Measurements from ENCODE around the gene PCNX2. TPM values are rescaled to one million over a fixed set of nuclear protein-coding genes. Genes with fewer than 3 reads are reported as not detected.
A peak's percentile ranks its signal among the peaks of the same experiment; 100 is the strongest.

PCNX2 gene
- total and polyA plus RNA-seq, 2 donors (not counting 1 experiment from before 2014, with no cell fraction given): 13.0 to 37.8 TPM

- no peaks in the 10 kb centered on the region for H3K36me3 ChIP-seq (ENCODE audit: control insufficient read depth, insufficient read depth, low read length)
- no peak overlapping the region for H3K4me3 ChIP-seq (replicated peaks in 1 of 4; ENCODE audit: control extremely low read depth in 1 of 4, insufficient read depth in 1 of 4, low read depth in 3 of 4, low read length in 4 of 4)
- no peaks in the 10 kb centered on the region for H3K79me2 ChIP-seq (ENCODE audit: control insufficient read depth, insufficient read depth, low read length)
- H3K9ac ChIP-seq (ENCODE audit: insufficient read depth, low read length): no peak overlapping the region
- no peaks in the 10 kb centered on the region for H3K4me1 ChIP-seq (ENCODE audit: control insufficient read depth, extremely low read depth, insufficient read depth, low read length)
- H3K27ac ChIP-seq (ENCODE audit: insufficient read depth, low read length): no peak overlapping the region
- H3K4me2 ChIP-seq (ENCODE audit: extremely low read depth, insufficient read depth, low read length): no peak overlapping the region
- no peak overlapping the region for H2AFZ ChIP-seq (ENCODE audit: low read length)
- no peak for DNase-seq (ENCODE audit: low read depth in 2 of 2)
- H4K20me1 ChIP-seq (ENCODE audit: control insufficient read depth, extremely low read depth, insufficient read depth, low read length): no peaks in the 10 kb centered on the region
- TF ChIP-seq EZH2 (IDR thresholded peaks at IDR 0.05; ENCODE audit: low read length, missing control alignments): no peak
- TF ChIP-seq CTCF (conservative IDR thresholded peaks at IDR 0.05 in 1 of 2, IDR thresholded peaks at IDR 0.05 in 1 of 2; ENCODE audit: low read depth in 1 of 2, low read length in 2 of 2): no peak
- no peaks in the 10 kb centered on the region for H3K9me3 ChIP-seq (ENCODE audit: control insufficient read depth, insufficient read depth, low read depth, low read length)
- no peaks in the 10 kb centered on the region for H3K27me3 ChIP-seq (ENCODE audit: control insufficient read depth, insufficient read depth, low read length)
Observed at GRCh38 chr1:233278631-233279030, 16.9 kb downstream of the PCNX2 start.

GRCh38 chr1:233277637-233278606 is 17.6 kb downstream of the PCNX2 start:
- Histone ChIP-seq H4K20me1 (ENCODE audit: control insufficient read depth, extremely low read depth, insufficient read depth, low read length) (no peaks in the 10 kb centered on the region), H2AFZ (ENCODE audit: low read length) (no peak overlapping the region), H3K9ac (ENCODE audit: insufficient read depth, low read length) (no peak overlapping the region), H3K79me2 (ENCODE audit: control insufficient read depth, insufficient read depth, low read length) (no peaks in the 10 kb centered on the region), H3K4me1 (ENCODE audit: control insufficient read depth, extremely low read depth, insufficient read depth, low read length) (no peaks in the 10 kb centered on the region), H3K4me2 (ENCODE audit: extremely low read depth, insufficient read depth, low read length) (no peak overlapping the region), H3K36me3 (ENCODE audit: control insufficient read depth, insufficient read depth, low read length) (no peaks in the 10 kb centered on the region), H3K9me3 (ENCODE audit: control insufficient read depth, insufficient read depth, low read depth, low read length) (no peaks in the 10 kb centered on the region), H3K4me3 (replicated peaks in 1 of 4; ENCODE audit: control extremely low read depth in 1 of 4, insufficient read depth in 1 of 4, low read depth in 3 of 4, low read length in 4 of 4) (no peak overlapping the region), H3K27ac (ENCODE audit: insufficient read depth, low read length) (no peak overlapping the region), H3K27me3 (ENCODE audit: control insufficient read depth, insufficient read depth, low read length) (no peaks in the 10 kb centered on the region)
- DNase-seq (ENCODE audit: low read depth in 2 of 2): no peak
- TF ChIP-seq CTCF (conservative IDR thresholded peaks at IDR 0.05 in 1 of 2, IDR thresholded peaks at IDR 0.05 in 1 of 2; ENCODE audit: low read depth in 1 of 2, low read length in 2 of 2) (no peak), EZH2 (IDR thresholded peaks at IDR 0.05; ENCODE audit: low read length, missing control alignments) (no peak)

- Histone ChIP-seq H3K9ac (ENCODE audit: insufficient read depth, low read length) (no peak overlapping the region), H2AFZ (ENCODE audit: low read length) (no peak overlapping the region), H3K79me2 (ENCODE audit: control insufficient read depth, insufficient read depth, low read length) (no peaks in the 10 kb centered on the region), H3K4me2 (ENCODE audit: extremely low read depth, insufficient read depth, low read length) (no peak overlapping the region), H3K4me1 (ENCODE audit: control insufficient read depth, extremely low read depth, insufficient read depth, low read length) (no peaks in the 10 kb centered on the region), H3K27me3 (ENCODE audit: control insufficient read depth, insufficient read depth, low read length) (no peaks in the 10 kb centered on the region), H3K36me3 (ENCODE audit: control insufficient read depth, insufficient read depth, low read length) (no peaks in the 10 kb centered on the region), H3K9me3 (ENCODE audit: control insufficient read depth, insufficient read depth, low read depth, low read length) (no peaks in the 10 kb centered on the region), H4K20me1 (ENCODE audit: control insufficient read depth, extremely low read depth, insufficient read depth, low read length) (no peaks in the 10 kb centered on the region), H3K27ac (ENCODE audit: insufficient read depth, low read length) (no peak overlapping the region), H3K4me3 (replicated peaks in 1 of 4; ENCODE audit: control extremely low read depth in 1 of 4, insufficient read depth in 1 of 4, low read depth in 3 of 4, low read length in 4 of 4) (no peak overlapping the region)
- TF ChIP-seq EZH2 (IDR thresholded peaks at IDR 0.05; ENCODE audit: low read length, missing control alignments): no peak
- TF ChIP-seq CTCF (conservative IDR thresholded peaks at IDR 0.05 in 1 of 2, IDR thresholded peaks at IDR 0.05 in 1 of 2; ENCODE audit: low read depth in 1 of 2, low read length in 2 of 2): no peak
- peak; percentile 9 to 65 for DNase-seq (ENCODE audit: low read depth in 2 of 2)
Observed at GRCh38 chr1:233269656-233270055, 25.9 kb downstream of the PCNX2 start.
